Peyer's patch (tissue), 4 donors: ENCODE measurements around the gene CASQ1.

Experiments
- POLR2A ChIP-seq, 2 donors: fragments of 450-650 bp; IDR thresholded peaks; one replicate each; pipeline ENCODE4 v1.5.1; 2017; ENCODE audit warnings: antibody characterized with exemption in 2 of 2, mild to moderate bottlenecking in 2 of 2, moderate library complexity in 2 of 2
- TF ChIP-seq, protein P1 (sequence below), 6 experiments: fragments of 450-650 bp in 4 of 6; fragments of 200-600 bp in 2 of 6; sonication (generic) in 1 of 6; IDR thresholded peaks; one replicate each; pipeline ENCODE4 v1.5.1; 2017 to 2019; ENCODE audit warnings: antibody characterized with exemption in 6 of 6, mild to moderate bottlenecking in 3 of 6, moderate library complexity in 1 of 6

DNA sequence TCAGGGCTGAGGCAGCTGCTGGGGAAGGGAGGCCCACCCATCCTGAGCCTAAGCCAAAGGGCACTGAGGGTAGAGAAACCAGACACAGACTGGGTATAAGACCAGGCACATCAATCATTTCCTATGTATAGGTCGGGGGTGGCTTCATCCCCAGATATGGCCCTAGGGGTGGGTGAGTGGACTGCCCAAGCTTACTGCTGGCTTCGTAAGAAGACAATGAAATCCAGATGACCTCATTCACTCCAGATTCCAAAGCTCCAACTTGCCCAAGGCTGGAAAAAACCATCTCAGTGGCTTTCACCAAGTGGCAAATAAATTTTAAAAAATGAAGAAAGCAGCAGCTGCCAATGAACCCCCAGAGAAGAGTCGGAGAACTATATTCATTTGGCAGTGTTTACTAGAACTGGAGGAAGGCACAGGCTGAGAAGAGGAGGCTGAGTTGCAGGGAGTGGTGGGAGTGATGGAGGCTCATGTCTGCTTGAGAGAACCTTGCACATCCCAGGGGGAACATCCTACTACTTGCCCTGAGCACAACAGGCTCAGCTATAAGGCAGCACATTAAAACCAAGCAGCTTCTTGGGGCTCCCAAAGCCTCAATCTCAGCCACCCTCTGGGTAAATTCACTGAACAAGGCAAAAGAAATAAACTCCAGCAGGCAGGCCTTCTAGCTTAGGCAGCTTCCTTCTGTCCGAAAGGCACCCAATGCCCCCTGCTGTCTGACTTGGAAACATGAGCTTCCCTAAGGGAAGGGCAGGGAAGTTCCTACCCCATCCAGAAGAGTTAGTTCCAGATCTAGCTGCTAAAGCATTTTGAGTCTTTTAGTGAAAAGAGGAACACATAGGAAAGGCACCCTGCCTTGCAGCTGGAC lies 28.9 kb downstream of the CASQ1 start:
- TF ChIP-seq, protein P1, sequence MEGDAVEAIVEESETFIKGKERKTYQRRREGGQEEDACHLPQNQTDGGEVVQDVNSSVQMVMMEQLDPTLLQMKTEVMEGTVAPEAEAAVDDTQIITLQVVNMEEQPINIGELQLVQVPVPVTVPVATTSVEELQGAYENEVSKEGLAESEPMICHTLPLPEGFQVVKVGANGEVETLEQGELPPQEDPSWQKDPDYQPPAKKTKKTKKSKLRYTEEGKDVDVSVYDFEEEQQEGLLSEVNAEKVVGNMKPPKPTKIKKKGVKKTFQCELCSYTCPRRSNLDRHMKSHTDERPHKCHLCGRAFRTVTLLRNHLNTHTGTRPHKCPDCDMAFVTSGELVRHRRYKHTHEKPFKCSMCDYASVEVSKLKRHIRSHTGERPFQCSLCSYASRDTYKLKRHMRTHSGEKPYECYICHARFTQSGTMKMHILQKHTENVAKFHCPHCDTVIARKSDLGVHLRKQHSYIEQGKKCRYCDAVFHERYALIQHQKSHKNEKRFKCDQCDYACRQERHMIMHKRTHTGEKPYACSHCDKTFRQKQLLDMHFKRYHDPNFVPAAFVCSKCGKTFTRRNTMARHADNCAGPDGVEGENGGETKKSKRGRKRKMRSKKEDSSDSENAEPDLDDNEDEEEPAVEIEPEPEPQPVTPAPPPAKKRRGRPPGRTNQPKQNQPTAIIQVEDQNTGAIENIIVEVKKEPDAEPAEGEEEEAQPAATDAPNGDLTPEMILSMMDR (IDR thresholded peaks at IDR 0.05): peak in 4 of 6 experiments; percentile 34 to 54 (median 43)
- TF ChIP-seq POLR2A (IDR thresholded peaks at IDR 0.05): no peak
